Epithelial cell of proximal tubule (primary cell): ENCODE data around the gene TRIM38. TPM values are rescaled to one million over a fixed set of nuclear protein-coding genes. Genes with fewer than 3 reads are reported as not detected.
"Not testable (repeated sequence)": the region's sequence is repeated elsewhere in the genome, so short reads cannot be mapped to it uniquely, and the experiment has no call there.

Experiments used
- DNase-seq: peaks from one replicate; pipeline ENCODE4 v3.0.0-alpha.2; 2011; ENCODE audit warnings: low read depth
- H3K4me3 ChIP-seq: 2 replicates; pipeline ENCODE4 v1.5.1; 2011; ENCODE audit warnings: low read depth, mild to moderate bottlenecking, low read length
- CTCF ChIP-seq: conservative IDR thresholded peaks from 2 replicates; pipeline ENCODE4 v1.5.1; 2012; ENCODE audit warnings: low read depth, mild to moderate bottlenecking, low read length
- total RNA-seq: library from RNA; depleted of rRNA; stranded (reverse); fragments of >200 nt; gene quantifications from 2 replicates; pipeline ENCODE4 v1.2.3, GENCODE V29; 2015

Gene TRIM38
- total RNA-seq, 1 donor from 2014 or later = 4.2 TPM

DNA sequence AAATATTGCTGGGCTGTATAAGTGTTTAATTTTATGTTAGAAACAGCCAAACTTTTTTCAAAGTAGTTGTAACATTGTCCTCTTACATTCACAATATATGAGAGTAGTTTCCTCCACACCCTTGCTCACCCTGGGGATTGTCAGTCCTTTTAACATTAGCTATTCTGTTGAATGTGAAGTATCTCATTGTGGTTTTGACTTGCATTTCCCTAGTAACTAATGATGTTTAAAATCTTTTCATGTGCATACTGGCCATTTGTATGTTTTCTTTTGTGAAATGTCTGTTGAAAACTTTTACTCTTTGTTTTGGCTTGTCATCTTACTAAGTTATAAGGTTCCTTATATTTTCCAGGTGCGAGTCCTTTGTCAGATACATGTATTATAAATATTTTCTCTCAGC, 32.9 kb downstream of the TRIM38 start:
- H3K4me3 ChIP-seq = no peak overlapping the region
- no peak for TF ChIP-seq CTCF
- DNase-seq = no peak

GRCh38 chr6:25997921-25998320, 35.3 kb downstream of the TRIM38 start:
- TF ChIP-seq CTCF = no peak
- DNase-seq = no peak
- H3K4me3 ChIP-seq = no peak overlapping the region

- no peak for DNase-seq
- no peak for TF ChIP-seq CTCF
- H3K4me3 ChIP-seq = no peak overlapping the region
Observed at GRCh38 chr6:25998379-25998778, 35.8 kb downstream of the TRIM38 start.

DNA sequence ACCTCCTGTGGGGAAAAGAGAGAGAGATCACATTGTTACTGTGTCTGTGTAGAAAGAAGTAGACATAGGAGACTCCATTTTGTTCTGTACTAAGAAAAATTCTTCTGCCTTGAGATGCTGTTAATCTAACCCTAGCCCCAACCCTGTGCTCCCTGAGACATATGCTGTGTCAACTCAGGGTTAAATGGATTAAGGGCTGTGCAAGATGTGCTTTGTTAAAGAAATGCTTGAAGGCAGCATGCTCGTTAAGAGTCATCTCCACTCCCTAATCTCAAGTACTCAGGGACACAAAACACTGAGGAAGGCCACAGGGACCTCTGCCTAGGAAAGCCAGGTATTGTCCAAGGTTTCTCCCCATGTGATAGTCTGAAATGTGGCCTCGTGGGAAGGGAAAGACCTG, 36.6 kb downstream of the TRIM38 start:
- not testable (repeated sequence) for H3K4me3 ChIP-seq, DNase-seq

DNA sequence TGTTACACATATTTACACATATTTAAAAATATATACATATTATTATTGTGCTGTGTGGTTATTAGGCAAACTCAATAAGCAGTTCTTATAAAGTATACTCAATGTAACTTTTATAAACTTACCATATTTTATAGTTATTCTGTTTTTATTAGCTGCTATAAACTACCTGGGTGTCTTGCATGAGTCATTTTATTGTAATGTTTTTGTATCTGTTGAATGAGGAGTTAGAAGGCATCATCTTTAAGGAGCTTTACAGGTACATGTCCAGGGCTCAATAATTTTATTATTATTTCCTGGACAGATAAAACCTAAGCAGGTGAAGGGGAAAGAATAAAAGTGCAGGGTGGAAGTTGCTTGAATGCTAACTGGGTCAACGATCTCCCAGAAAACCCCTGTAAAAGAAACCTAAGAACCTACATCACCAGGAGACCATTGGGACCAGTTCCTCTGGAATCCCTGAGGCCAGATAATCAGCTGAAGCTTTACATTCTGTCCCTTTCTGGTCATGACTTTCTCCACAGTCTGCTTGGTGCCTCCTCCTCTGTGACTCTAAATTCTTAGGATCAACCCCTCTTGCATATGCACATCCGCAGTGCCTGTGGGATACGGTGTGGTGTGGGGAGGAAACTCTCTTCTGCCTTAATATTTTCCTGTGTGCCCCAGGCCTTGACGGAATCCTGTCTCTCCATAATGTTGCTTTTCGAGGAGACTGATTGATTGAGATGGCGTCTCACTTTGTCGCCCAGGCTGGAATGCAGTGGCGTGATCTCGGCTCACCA, 38.0 kb downstream of the TRIM38 start:
- no peak for DNase-seq
- no peak for TF ChIP-seq CTCF
- H3K4me3 ChIP-seq = no peak overlapping the region

GRCh38 chr6:26003102-26003694, 40.6 kb downstream of the TRIM38 start:
- TF ChIP-seq CTCF = peak; percentile 86
- no peak for DNase-seq
- H3K4me3 ChIP-seq = no peak overlapping the region

- DNase-seq = no peak
- no peak overlapping the region for H3K4me3 ChIP-seq
- no peak for TF ChIP-seq CTCF
Observed at GRCh38 chr6:26006086-26006939, 43.7 kb downstream of the TRIM38 start.

- not testable (repeated sequence) for H3K4me3 ChIP-seq, DNase-seq
Observed at GRCh38 chr6:26006940-26007305, 44.3 kb downstream of the TRIM38 start.
